Colonic mucosa (tissue), 4 donors: ENCODE results near the gene LDHA. TPM values are rescaled to one million over a fixed set of nuclear protein-coding genes. Genes with fewer than 3 reads are reported as not detected.
"Not testable (repeated sequence)": the region's sequence is repeated elsewhere in the genome, so short reads cannot be mapped to it uniquely, and the experiment has no call there.

ENCODE experiments used
- DNase-seq: peaks from one replicate; pipeline ENCODE4 v3.0.0-alpha.2; 2020
- H3K27ac ChIP-seq: fragments of 200-600 bp; one replicate; pipeline ENCODE4 v1.8.0; 2021
- H3K27me3 ChIP-seq: fragments of 200-600 bp; one replicate; pipeline ENCODE4 v1.8.0; 2021
- H3K36me3 ChIP-seq: fragments of 200-600 bp; one replicate; pipeline ENCODE4 v1.8.0; 2021
- H3K4me1 ChIP-seq: fragments of 200-600 bp; one replicate; pipeline ENCODE4 v1.8.0; 2021; ENCODE audit warnings: mild to moderate bottlenecking
- H3K4me3 ChIP-seq: fragments of 200-600 bp; one replicate; pipeline ENCODE4 v1.8.0; 2021
- H3K9ac ChIP-seq, 2 donors: one replicate each; pipeline ENCODE4 v1.7.0; 2013; ENCODE audit warnings: control low read depth in 2 of 2, low read depth in 2 of 2, low read length in 2 of 2
- H3K9me3 ChIP-seq: fragments of 200-600 bp; one replicate; pipeline ENCODE4 v1.8.0; 2021
- intact Hi-C: fragments of 100-400 bp; cut with DNase I; formaldehyde crosslinking; loops from one replicate; pipeline ENCODE4 v1.14.1; 2022
- total RNA-seq, 2 donors: library from RNA; stranded (reverse); fragmentation: NEBNext Ultra II Directional in 1 of 2; extraction: Animal tissue kit (Norgen Biotek cat#: 25700) in 1 of 2; gene quantifications; one replicate each; pipeline ENCODE4 v1.2.1, GENCODE V29; 2021
- TF ChIP-seq, protein P1 (sequence below): fragments of 200-600 bp; IDR thresholded peaks from one replicate; pipeline ENCODE4 v1.8.0; 2022; ENCODE audit warnings: antibody characterized with exemption, mild to moderate bottlenecking
- donor health status: healthy.
- donor health status: DM: no; HTN: no; CAD: no.
- donor health status: DM: no; HTN: no; CAD: no.

Gene LDHA
- total RNA-seq, 2 donors from 2014 or later = 555 to 1,280 TPM

DNA sequence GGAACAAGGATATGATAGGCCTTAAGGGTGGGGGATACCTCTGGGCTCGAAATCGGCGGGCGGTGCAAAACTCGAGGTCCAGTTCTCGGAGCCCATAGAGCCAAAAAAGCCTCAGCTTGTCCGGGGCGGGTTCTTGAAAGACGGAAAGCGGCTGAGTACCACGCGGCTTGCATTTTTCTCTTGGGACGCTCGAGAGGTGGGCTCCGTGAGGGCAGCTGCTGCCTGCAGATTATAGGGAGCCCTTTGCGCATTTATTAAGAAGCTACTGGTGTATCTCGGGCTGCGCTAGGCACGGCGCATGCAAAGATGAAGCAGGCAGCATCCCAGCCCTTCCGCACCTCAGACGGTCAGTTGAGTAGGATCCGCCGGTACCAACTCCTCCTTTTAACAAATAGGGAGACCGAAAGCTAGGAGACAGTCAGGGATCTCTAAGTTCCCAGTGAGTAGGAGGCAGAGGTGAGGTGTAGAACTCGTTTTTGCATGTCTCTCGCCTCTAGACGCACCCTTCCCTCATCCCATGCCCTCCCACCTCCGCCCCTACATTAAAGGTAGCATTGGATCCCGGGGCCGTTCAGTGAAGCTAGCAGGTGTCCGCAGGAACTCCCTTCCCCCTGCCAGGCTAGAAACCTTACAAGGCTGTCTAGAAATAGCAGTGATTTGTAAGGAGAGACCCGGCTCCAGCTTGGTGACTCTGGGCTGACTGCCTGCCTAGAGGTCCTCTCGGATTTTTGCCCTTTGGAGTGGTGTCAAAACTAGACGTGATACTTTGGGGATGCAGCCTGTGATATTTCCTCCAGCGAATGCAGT lies 768 bp downstream of the LDHA start:
- intact Hi-C loops = loop anchor here (5.0 kb wide), 1 partner anchor 73 kb away; the partner anchor contains the start of genes GTF2H1 and HPS5
- peaks cover 3% of the 10 kb centered on the region for H3K4me1 ChIP-seq
- peak overlapping the region; percentile 91 for H3K4me3 ChIP-seq
- peak; percentile 48 for DNase-seq
- no peaks in the 10 kb centered on the region for H3K27me3 ChIP-seq
- peak overlapping the region; percentile 82 to 100 for H3K9ac ChIP-seq
- peaks cover 15% of the 10 kb centered on the region for H3K36me3 ChIP-seq
- H3K27ac ChIP-seq = peak overlapping the region; percentile 97
- TF ChIP-seq, protein P1, sequence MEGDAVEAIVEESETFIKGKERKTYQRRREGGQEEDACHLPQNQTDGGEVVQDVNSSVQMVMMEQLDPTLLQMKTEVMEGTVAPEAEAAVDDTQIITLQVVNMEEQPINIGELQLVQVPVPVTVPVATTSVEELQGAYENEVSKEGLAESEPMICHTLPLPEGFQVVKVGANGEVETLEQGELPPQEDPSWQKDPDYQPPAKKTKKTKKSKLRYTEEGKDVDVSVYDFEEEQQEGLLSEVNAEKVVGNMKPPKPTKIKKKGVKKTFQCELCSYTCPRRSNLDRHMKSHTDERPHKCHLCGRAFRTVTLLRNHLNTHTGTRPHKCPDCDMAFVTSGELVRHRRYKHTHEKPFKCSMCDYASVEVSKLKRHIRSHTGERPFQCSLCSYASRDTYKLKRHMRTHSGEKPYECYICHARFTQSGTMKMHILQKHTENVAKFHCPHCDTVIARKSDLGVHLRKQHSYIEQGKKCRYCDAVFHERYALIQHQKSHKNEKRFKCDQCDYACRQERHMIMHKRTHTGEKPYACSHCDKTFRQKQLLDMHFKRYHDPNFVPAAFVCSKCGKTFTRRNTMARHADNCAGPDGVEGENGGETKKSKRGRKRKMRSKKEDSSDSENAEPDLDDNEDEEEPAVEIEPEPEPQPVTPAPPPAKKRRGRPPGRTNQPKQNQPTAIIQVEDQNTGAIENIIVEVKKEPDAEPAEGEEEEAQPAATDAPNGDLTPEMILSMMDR = no peak
- H3K9me3 ChIP-seq = no peaks in the 10 kb centered on the region

DNA sequence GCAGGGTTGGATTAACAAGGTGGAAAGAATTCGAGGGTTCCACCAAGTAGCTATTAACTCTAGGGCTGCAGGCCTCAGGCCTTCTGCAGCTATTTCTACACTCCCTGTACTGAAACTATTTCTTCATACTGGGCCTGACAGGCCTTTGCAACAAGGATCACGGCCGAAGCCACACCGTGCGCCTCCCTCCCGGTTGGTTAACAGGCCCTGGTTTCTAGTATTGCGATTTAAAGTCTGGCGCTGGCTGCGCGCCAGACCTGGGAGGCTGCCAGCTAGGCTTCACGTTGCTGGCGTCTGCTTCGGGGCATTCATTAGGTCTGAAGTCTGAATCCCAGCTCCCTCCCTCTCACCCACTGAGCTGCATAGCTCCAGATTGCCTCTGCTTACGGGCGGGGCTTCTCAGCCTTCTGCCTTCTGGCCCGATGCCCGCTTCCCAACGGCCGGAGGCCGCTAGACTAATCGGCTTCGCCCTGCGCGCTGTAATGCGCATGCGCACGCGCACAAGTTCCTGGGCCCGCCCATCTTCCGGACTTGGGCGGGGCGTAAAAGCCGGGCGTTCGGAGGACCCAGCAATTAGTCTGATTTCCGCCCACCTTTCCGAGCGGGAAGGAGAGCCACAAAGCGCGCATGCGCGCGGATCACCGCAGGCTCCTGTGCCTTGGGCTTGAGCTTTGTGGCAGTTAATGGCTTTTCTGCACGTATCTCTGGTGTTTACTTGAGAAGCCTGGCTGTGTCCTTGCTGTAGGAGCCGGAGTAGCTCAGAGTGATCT lies 1.6 kb downstream of the LDHA start:
- Histone ChIP-seq H3K27me3 (no peaks in the 10 kb centered on the region), H3K9ac (peak overlapping the region; percentile 82 to 100), H3K27ac (peak overlapping the region; percentile 97), H3K4me1 (peaks cover 3% of the 10 kb centered on the region), H3K4me3 (peak overlapping the region; percentile 91), H3K9me3 (no peaks in the 10 kb centered on the region), H3K36me3 (peaks cover 15% of the 10 kb centered on the region)
- TF ChIP-seq, protein P1 = no peak
- intact Hi-C loops = loop anchor here (5.0 kb wide), 1 partner anchor 74 kb away; the partner anchor contains the start of genes GTF2H1 and HPS5
- DNase-seq = peak; percentile 98

DNA sequence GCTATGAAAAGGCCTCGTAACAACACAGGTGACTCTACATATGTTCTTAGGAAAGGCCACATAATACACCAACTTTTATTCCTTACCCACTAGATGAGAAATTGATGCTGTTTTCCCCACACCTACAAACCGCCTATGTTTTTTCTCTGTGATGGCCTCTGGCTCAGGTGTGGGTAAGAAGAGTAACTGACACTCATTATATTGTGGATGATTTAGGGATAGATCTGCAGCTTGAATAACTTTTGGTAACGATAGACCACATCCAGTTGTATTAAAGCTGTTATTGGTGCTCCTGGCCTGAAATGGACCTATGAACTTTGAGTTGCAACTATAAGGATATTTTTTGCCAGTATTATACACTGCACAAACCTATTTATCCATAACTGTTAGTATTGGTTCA lies 3.6 kb downstream of the LDHA start:
- no peak for DNase-seq
- H3K36me3 ChIP-seq = peaks cover 27% of the 10 kb centered on the region

DNA sequence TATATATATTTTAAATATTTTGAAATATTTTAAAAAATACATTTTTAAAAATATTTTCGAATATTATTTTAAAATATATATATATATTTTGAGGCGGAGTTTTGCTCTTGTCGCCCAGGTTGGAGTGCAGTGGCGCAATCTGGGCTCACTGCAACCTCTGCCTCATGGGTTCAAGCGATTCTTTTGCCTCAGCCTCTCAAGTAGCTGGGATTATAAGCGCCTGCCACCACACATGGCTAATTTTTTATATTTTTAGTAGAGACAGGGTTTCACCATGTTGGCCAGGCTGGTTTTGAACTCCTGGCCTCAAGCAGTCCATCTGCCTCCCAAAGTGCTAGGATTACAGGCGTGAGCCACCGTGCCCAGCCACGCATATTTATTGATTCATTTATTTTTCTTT lies 6.7 kb downstream of the LDHA start:
- H3K27ac ChIP-seq, H3K4me3 ChIP-seq, DNase-seq, H3K4me1 ChIP-seq, H3K9me3 ChIP-seq, H3K9ac ChIP-seq, H3K27me3 ChIP-seq: not testable (repeated sequence)
- intact Hi-C loops = loop anchor here (10.0 kb wide), 1 partner anchor 104 kb away; no protein-coding TSS in a partner anchor
- H3K36me3 ChIP-seq = peaks cover 50% of the 10 kb centered on the region

More for the DNA sequence above, 3.6 kb downstream of the LDHA start:
- no peak overlapping the region for H3K27ac ChIP-seq
- intact Hi-C loops = loop anchor here (5.0 kb wide), 1 partner anchor 76 kb away; the partner anchor contains the start of genes GTF2H1 and HPS5
- H3K4me1 ChIP-seq = peaks cover 3% of the 10 kb centered on the region
- TF ChIP-seq, protein P1 = no peak
- no peak overlapping the region for H3K4me3 ChIP-seq
- H3K9me3 ChIP-seq = no peaks in the 10 kb centered on the region
- no peak overlapping the region for H3K9ac ChIP-seq
- H3K27me3 ChIP-seq = no peaks in the 10 kb centered on the region

DNA sequence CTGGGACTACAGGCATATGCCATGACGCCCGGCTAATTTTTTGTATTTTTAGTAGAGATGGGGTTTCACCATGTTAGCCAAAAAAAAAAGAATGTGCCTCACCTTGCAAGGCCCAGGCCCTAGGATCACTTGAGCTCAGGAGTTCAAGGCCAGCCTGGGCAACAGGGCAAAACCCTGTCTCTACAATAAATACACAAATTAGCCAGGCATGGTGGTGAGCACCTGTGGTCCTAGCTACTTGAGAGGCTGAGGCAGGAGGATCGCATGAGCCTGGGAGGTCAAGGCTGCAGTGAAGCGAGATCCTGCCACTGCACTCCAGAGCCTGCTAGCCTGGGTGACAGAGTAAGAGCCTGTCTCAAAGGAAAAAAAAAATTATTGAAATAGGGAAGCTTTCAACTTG lies 9.7 kb downstream of the LDHA start:
- Histone ChIP-seq H3K36me3 (peaks cover 53% of the 10 kb centered on the region), H3K9me3 (no peaks in the 10 kb centered on the region), H3K27me3 (no peaks in the 10 kb centered on the region), H3K9ac (no peak overlapping the region), H3K27ac (no peak overlapping the region), H3K4me3 (no peak overlapping the region), H3K4me1 (no peaks in the 10 kb centered on the region)
- intact Hi-C loops = loop anchor here (10.0 kb wide), 1 partner anchor 101 kb away; no protein-coding TSS in a partner anchor
- no peak for DNase-seq
- TF ChIP-seq, protein P1 = no peak

DNA sequence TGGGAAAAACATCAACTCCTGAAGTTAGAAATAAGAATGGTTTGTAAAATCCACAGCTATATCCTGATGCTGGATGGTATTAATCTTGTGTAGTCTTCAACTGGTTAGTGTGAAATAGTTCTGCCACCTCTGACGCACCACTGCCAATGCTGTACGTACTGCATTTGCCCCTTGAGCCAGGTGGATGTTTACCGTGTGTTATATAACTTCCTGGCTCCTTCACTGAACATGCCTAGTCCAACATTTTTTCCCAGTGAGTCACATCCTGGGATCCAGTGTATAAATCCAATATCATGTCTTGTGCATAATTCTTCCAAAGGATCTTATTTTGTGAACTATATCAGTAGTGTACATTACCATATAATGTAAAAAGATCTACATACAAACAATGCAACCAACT lies 13.0 kb downstream of the LDHA start:
- H3K9me3 ChIP-seq, H3K9ac ChIP-seq, H3K4me3 ChIP-seq, H3K4me1 ChIP-seq, H3K27me3 ChIP-seq, H3K27ac ChIP-seq: not testable (repeated sequence)
- peaks cover 35% of the 10 kb centered on the region for H3K36me3 ChIP-seq
- intact Hi-C loops = loop anchor here (10.0 kb wide), 1 partner anchor 97 kb away; no protein-coding TSS in a partner anchor
- peak; percentile 42 for DNase-seq
